Vagina (tissue), 2 donors: ENCODE measurements around the gene EFHC1. TPM values are rescaled to one million over a fixed set of nuclear protein-coding genes. Genes with fewer than 3 reads are reported as not detected.

Experiments
- DNase-seq, 2 donors: peaks; one replicate each; pipeline ENCODE4 v3.0.0-alpha.2; 2017; ENCODE audit errors: extremely low spot score in 2 of 2
- H3K27ac ChIP-seq: fragments of 200-600 bp; sonication (generic); one replicate; pipeline ENCODE4 v1.5.1; 2019
- H3K27me3 ChIP-seq: fragments of 200-600 bp; sonication (generic); one replicate; pipeline ENCODE4 v1.5.1; 2019
- H3K36me3 ChIP-seq, 2 donors: fragments of 200-600 bp; sonication (generic); one replicate each; pipeline ENCODE4 v1.5.1; 2017 to 2019
- H3K4me1 ChIP-seq: fragments of 200-600 bp; sonication (generic); one replicate; pipeline ENCODE4 v1.5.1; 2019
- H3K4me3 ChIP-seq, 2 donors: fragments of 200-600 bp; sonication (generic); 1 replicate in 1 of 2; 2 replicates in 1 of 2; pipeline ENCODE4 v1.5.1; 2016 to 2019
- H3K9me3 ChIP-seq: fragments of 200-600 bp; sonication (generic); one replicate; pipeline ENCODE4 v1.5.1; 2019
- POLR2A ChIP-seq, 2 donors: fragments of 450-650 bp; IDR thresholded peaks; one replicate each; pipeline ENCODE4 v1.6.1; 2017; ENCODE audit warnings: antibody characterized with exemption in 2 of 2, mild to moderate bottlenecking in 2 of 2, moderate library complexity in 2 of 2
- POLR2AphosphoS5 ChIP-seq, 2 donors: sonication (generic); formaldehyde crosslinking; IDR thresholded peaks; one replicate each; pipeline ENCODE4 v1.9.0; 2017; ENCODE audit warnings: antibody characterized with exemption in 2 of 2, mild to moderate bottlenecking in 2 of 2, low read depth in 1 of 2; ENCODE audit not compliant: insufficient read depth in 1 of 2
- intact Hi-C: fragments of 100-400 bp; cut with DNase I; formaldehyde crosslinking; loops from one replicate; pipeline ENCODE4 v1.15.1; 2023
- total RNA-seq: library from RNA; depleted of rRNA; stranded (reverse); fragments of >200 nt; gene quantifications from one replicate; pipeline ENCODE4 v1.2.3, GENCODE V29; 2016
- TF ChIP-seq, protein P1 (sequence below), 3 experiments: fragments of 450-650 bp in 2 of 3; fragments of 200-600 bp in 1 of 3; sonication (generic) in 1 of 3; IDR thresholded peaks; one replicate each; pipeline ENCODE4 v1.5.1; 2017 to 2019; ENCODE audit warnings: antibody characterized with exemption in 3 of 3, mild to moderate bottlenecking in 2 of 3, moderate library complexity in 2 of 3

Gene EFHC1
- total RNA-seq, 1 donor from 2014 or later, result 27.0 TPM

DNA sequence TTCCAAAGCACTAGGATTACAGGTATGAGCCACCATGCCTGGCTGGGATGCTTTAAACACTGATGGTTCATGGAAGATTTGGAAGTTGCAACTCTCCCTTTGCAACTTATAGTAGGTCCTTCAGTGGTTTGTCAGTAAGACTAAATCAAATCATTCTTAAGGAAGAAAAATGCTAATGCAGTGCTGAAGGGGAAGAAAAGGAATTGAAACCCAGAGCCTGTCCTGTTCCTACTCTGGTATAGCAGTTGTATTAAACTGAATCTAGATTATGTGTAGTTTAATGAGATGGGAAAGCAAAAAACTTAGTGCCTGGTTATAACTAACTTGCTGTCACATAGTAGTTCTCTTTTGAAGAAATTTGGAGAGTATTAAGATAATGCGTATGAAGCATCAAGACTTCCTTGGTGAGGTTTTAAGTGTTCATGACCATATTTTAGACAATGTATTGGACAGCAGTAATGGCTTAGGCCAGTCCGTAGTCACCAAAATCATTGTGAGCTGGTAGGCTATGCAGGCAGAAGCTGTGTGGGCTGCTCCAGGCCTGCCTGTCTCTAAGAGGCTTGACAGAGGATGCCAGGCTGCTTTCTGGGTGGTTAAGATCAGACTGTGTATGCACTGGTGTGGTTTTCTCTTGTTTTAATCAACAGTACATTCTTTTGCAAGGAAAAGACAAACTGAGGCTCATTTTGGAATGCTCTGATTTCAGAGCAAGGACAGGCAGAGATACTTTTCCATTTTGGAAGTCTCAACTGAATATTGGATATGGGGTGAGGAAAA lies 44.2 kb upstream of the EFHC1 start:
- H3K27me3 ChIP-seq, result no peaks in the 10 kb centered on the region
- no peak overlapping the region for H3K4me3 ChIP-seq
- no peak overlapping the region for H3K27ac ChIP-seq
- H3K9me3 ChIP-seq, result no peaks in the 10 kb centered on the region
- no peaks in the 10 kb centered on the region for H3K36me3 ChIP-seq
- TF ChIP-seq POLR2AphosphoS5 (IDR thresholded peaks at IDR 0.05; ENCODE audit: insufficient read depth in 1 of 2, low read depth in 1 of 2) (no peak), POLR2A (IDR thresholded peaks at IDR 0.05) (no peak)
- TF ChIP-seq, protein P1, sequence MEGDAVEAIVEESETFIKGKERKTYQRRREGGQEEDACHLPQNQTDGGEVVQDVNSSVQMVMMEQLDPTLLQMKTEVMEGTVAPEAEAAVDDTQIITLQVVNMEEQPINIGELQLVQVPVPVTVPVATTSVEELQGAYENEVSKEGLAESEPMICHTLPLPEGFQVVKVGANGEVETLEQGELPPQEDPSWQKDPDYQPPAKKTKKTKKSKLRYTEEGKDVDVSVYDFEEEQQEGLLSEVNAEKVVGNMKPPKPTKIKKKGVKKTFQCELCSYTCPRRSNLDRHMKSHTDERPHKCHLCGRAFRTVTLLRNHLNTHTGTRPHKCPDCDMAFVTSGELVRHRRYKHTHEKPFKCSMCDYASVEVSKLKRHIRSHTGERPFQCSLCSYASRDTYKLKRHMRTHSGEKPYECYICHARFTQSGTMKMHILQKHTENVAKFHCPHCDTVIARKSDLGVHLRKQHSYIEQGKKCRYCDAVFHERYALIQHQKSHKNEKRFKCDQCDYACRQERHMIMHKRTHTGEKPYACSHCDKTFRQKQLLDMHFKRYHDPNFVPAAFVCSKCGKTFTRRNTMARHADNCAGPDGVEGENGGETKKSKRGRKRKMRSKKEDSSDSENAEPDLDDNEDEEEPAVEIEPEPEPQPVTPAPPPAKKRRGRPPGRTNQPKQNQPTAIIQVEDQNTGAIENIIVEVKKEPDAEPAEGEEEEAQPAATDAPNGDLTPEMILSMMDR (IDR thresholded peaks at IDR 0.05), result no peak
- no peak for DNase-seq
- peaks cover 18% of the 10 kb centered on the region for H3K4me1 ChIP-seq
- intact Hi-C loops, result no loop called here

DNA sequence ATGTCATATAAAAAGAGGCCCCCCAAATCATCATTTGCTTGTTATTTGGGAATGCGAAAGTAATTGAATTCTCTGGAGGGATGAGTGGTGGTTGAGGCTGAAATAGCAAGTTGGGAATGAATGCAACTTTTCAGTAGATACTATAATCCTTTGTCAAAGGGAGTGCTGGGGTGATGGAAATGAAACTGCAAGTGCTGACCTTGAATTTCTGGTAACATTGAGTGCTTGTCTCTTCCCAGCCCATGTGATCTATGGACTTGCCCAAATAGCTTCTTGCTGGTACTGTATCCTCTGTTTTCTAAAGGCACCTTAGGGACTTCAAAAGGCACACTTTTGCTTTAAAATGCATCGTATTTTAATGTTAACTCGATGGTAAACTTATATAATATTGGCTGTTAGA lies 43.4 kb upstream of the EFHC1 start:
- Histone ChIP-seq H3K27ac (no peak overlapping the region), H3K4me3 (no peak overlapping the region), H3K27me3 (no peaks in the 10 kb centered on the region), H3K4me1 (peaks cover 19% of the 10 kb centered on the region), H3K36me3 (no peaks in the 10 kb centered on the region), H3K9me3 (no peaks in the 10 kb centered on the region)
- TF ChIP-seq POLR2AphosphoS5 (IDR thresholded peaks at IDR 0.05; ENCODE audit: insufficient read depth in 1 of 2, low read depth in 1 of 2) (no peak), POLR2A (IDR thresholded peaks at IDR 0.05) (no peak)
- TF ChIP-seq, protein P1 (IDR thresholded peaks at IDR 0.05), result no peak
- intact Hi-C loops, result no loop called here
- no peak for DNase-seq

DNA sequence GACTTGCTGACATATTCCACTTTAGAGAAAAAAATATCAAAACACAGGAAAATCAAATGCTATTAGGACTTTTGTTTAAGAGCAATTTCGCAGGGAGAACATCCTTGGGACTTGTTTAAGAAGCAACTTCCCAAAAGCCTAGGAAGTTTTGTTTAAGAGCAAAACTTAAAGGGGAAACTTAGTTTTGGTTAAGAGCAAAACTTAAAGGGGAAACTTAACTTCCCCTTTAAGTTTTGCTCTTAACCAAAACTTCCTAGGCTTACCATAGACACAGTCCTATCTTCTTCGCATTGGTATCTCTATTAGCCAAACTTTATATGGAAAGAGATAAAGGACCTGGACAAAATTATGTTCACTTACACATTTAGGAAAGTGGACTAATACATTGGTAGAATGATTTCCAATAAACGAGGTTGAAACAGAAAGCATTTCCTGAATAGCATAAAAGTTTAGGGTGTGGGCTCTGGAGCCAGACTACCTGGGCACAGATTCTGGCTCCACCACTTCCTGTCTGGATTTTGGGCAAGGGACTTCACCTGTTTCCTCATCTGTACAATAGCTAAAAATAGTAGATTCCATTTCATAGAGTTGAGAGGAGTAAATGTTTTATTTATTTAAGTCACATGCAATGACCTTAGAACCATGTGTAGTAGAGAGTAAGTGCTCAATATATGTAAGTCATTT lies 42.5 kb upstream of the EFHC1 start:
- H3K27ac ChIP-seq, result no peak overlapping the region
- no peak for DNase-seq
- no peaks in the 10 kb centered on the region for H3K27me3 ChIP-seq
- intact Hi-C loops, result no loop called here
- TF ChIP-seq POLR2AphosphoS5 (IDR thresholded peaks at IDR 0.05; ENCODE audit: insufficient read depth in 1 of 2, low read depth in 1 of 2), result no peak
- TF ChIP-seq, protein P1 (IDR thresholded peaks at IDR 0.05), result no peak
- no peak for TF ChIP-seq POLR2A (IDR thresholded peaks at IDR 0.05)
- H3K4me3 ChIP-seq, result no peak overlapping the region
- H3K36me3 ChIP-seq, result no peaks in the 10 kb centered on the region
- H3K9me3 ChIP-seq, result no peaks in the 10 kb centered on the region
- peaks cover 12% of the 10 kb centered on the region for H3K4me1 ChIP-seq

DNA sequence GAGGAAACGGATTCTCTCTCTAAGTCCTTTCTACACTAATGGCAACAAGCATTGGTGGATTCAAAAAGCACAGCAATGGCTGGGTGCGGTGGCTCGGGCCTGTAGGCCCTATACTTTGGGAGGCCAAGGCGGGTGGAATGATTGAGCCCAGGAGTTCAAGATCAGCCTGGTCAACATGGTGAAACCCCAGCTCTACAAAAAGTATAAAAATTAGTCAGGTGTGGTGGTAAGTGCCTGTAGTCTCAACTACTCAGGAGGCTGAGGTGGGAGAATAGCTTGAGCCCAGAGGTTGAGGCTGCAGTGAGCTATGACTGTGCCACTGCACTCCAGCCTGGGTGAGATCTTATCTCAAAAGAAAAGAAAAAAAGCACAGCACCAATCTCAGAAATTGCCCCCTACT lies 38.9 kb upstream of the EFHC1 start:
- Histone ChIP-seq H3K27ac (no peak overlapping the region), H3K9me3 (no peaks in the 10 kb centered on the region), H3K4me1 (peaks cover 12% of the 10 kb centered on the region), H3K4me3 (no peak overlapping the region), H3K27me3 (no peaks in the 10 kb centered on the region), H3K36me3 (no peaks in the 10 kb centered on the region)
- DNase-seq, result no peak
- no peak for TF ChIP-seq POLR2AphosphoS5 (IDR thresholded peaks at IDR 0.05; ENCODE audit: insufficient read depth in 1 of 2, low read depth in 1 of 2)
- TF ChIP-seq, protein P1 (IDR thresholded peaks at IDR 0.05), result no peak
- no peak for TF ChIP-seq POLR2A (IDR thresholded peaks at IDR 0.05)
- intact Hi-C loops, result loop anchor here (10.0 kb wide), 1 partner anchor 96 kb away; the partner anchor contains the start of gene MCM3
